Thoracic aorta (tissue), 2 donors: ENCODE results near the gene DMXL2. TPM values are rescaled to one million over a fixed set of nuclear protein-coding genes. Genes with fewer than 3 reads are reported as not detected.
"Not testable (repeated sequence)": the region's sequence is repeated elsewhere in the genome, so short reads cannot be mapped to it uniquely, and the experiment has no call there.

Source experiments
- ATAC-seq: fragments of 150-250 bp; one replicate; pipeline ENCODE4 v1.8.0; 2017; ENCODE audit warnings: low read depth; ENCODE audit not compliant: insufficient number of reproducible peaks, low FRiP score
- DNase-seq: peaks from one replicate; pipeline ENCODE4 v3.0.0-alpha.2; 2020; ENCODE audit warnings: low spot score
- H3K27ac ChIP-seq, 2 donors: fragments of 200-600 bp; sonication (generic); 1 replicate in 1 of 2; 2 replicates in 1 of 2; pipeline ENCODE4 v1.5.1; 2016; ENCODE audit warnings: mild to moderate bottlenecking in 2 of 2, moderate library complexity in 2 of 2
- H3K27me3 ChIP-seq: fragments of 200-600 bp; sonication (generic); replicated peaks from 2 replicates; pipeline ENCODE4 v1.6.0; 2016; ENCODE audit warnings: mild to moderate bottlenecking; ENCODE audit not compliant: insufficient read depth
- H3K36me3 ChIP-seq: fragments of 200-600 bp; sonication (generic); one replicate; pipeline ENCODE4 v1.5.1; 2016
- H3K4me1 ChIP-seq, 2 donors: fragments of 200-600 bp; sonication (generic); 1 replicate in 1 of 2; 2 replicates in 1 of 2; pipeline versions ENCODE4 v1.5.1 to v1.6.0; 2016; ENCODE audit warnings: low read depth in 2 of 2, mild to moderate bottlenecking in 1 of 2; ENCODE audit not compliant: control insufficient read depth in 1 of 2
- H3K4me3 ChIP-seq: fragments of 200-600 bp; sonication (generic); 2 replicates; pipeline ENCODE4 v1.5.1; 2016; ENCODE audit warnings: mild to moderate bottlenecking
- H3K9me3 ChIP-seq: fragments of 200-600 bp; sonication (generic); 2 replicates; pipeline ENCODE4 v1.5.1; 2016
- CTCF ChIP-seq: fragments of 200-600 bp; sonication (generic); IDR thresholded peaks from one replicate; pipeline ENCODE4 v1.5.1; 2019; ENCODE audit warnings: antibody characterized with exemption
- total RNA-seq, 2 donors: library from RNA; depleted of rRNA; stranded (reverse); fragments of >200 nt; gene quantifications; one replicate each; pipeline versions ENCODE4 v1.1.0 to v1.2.3, GENCODE V29; 2016

DMXL2 gene
- total RNA-seq, 2 donors from 2014 or later: 20.3 to 45.9 TPM

GRCh38 chr15:51448622-51449399, 173.8 kb downstream of the DMXL2 start:
- ATAC-seq: no peak
- Histone ChIP-seq H3K4me1 (no peaks in the 10 kb centered on the region), H3K9me3 (no peaks in the 10 kb centered on the region), H3K36me3 (peaks cover 9% of the 10 kb centered on the region), H3K4me3 (no peak overlapping the region), H3K27ac (no peak overlapping the region), H3K27me3 (no peaks in the 10 kb centered on the region)
- no peak for DNase-seq
- no peak for TF ChIP-seq CTCF

GRCh38 chr15:51447855-51448621, 174.5 kb downstream of the DMXL2 start:
- DNase-seq: no peak
- no peak for TF ChIP-seq CTCF
- Histone ChIP-seq H3K4me1 (no peaks in the 10 kb centered on the region), H3K9me3 (no peaks in the 10 kb centered on the region), H3K36me3 (peaks cover 9% of the 10 kb centered on the region), H3K27me3 (no peaks in the 10 kb centered on the region), H3K27ac (no peak overlapping the region), H3K4me3 (no peak overlapping the region)
- ATAC-seq: no peak

GRCh38 chr15:51446029-51446744, 176.4 kb downstream of the DMXL2 start:
- H3K36me3 ChIP-seq, H3K9me3 ChIP-seq, ATAC-seq: not testable (repeated sequence)

GRCh38 chr15:51444807-51445206, 177.8 kb downstream of the DMXL2 start:
- no peak for DNase-seq
- H3K4me1 ChIP-seq: no peaks in the 10 kb centered on the region
- no peaks in the 10 kb centered on the region for H3K9me3 ChIP-seq
- H3K27ac ChIP-seq: no peak overlapping the region
- no peak overlapping the region for H3K4me3 ChIP-seq
- TF ChIP-seq CTCF: no peak
- H3K27me3 ChIP-seq: no peaks in the 10 kb centered on the region
- H3K36me3 ChIP-seq: no peaks in the 10 kb centered on the region
- no peak for ATAC-seq

More at GRCh38 chr15:51446029-51446744, 176.4 kb downstream of the DMXL2 start:
- not testable (repeated sequence) for H3K27me3 ChIP-seq, H3K4me3 ChIP-seq, H3K27ac ChIP-seq, DNase-seq, H3K4me1 ChIP-seq

- no peak for TF ChIP-seq CTCF
- ATAC-seq (no peak), DNase-seq (no peak)
- H3K4me1 ChIP-seq: no peaks in the 10 kb centered on the region
- H3K27ac ChIP-seq: no peak overlapping the region
- no peak overlapping the region for H3K4me3 ChIP-seq
- H3K9me3 ChIP-seq: no peaks in the 10 kb centered on the region
- H3K27me3 ChIP-seq: no peaks in the 10 kb centered on the region
- no peaks in the 10 kb centered on the region for H3K36me3 ChIP-seq
These were observed 178.5 kb downstream of the DMXL2 start for GRCh38 chr15:51444112-51444511.
